ENCODE results near the gene RMND5B.

RMND5B gene

GRCh38 chr5:178199581-178200434 lies 69.0 kb downstream of the RMND5B start:
- DNase-seq: peak in 1 of 58 donors; percentile 1
